Measurements from ENCODE around the gene CCDC106. TPM values are rescaled to one million over a fixed set of nuclear protein-coding genes. Genes with fewer than 3 reads are reported as not detected.

CCDC106 gene
- total RNA-seq, 3 donors from 2014 or later (not counting 1 experiment from before 2014, with no cell fraction given): 2.0 to 3.2 (median 3.2) TPM

GRCh38 chr19:55699221-55699620 lies 51.2 kb downstream of the CCDC106 start:
- H3K4me3 Mint-ChIP-seq: no peak overlapping the region
- 97% methylated on average over 11 of the region's 11 CpGs for WGBS (ENCODE audit: insufficient coverage)
- no peaks in the 10 kb centered on the region for H3K27me3 Mint-ChIP-seq (ENCODE audit: low read depth in 2 of 2)
- peaks cover 0 to 5% of the 10 kb centered on the region in 2 donors for H3K4me1 Mint-ChIP-seq
- TF ChIP-seq, protein P1, sequence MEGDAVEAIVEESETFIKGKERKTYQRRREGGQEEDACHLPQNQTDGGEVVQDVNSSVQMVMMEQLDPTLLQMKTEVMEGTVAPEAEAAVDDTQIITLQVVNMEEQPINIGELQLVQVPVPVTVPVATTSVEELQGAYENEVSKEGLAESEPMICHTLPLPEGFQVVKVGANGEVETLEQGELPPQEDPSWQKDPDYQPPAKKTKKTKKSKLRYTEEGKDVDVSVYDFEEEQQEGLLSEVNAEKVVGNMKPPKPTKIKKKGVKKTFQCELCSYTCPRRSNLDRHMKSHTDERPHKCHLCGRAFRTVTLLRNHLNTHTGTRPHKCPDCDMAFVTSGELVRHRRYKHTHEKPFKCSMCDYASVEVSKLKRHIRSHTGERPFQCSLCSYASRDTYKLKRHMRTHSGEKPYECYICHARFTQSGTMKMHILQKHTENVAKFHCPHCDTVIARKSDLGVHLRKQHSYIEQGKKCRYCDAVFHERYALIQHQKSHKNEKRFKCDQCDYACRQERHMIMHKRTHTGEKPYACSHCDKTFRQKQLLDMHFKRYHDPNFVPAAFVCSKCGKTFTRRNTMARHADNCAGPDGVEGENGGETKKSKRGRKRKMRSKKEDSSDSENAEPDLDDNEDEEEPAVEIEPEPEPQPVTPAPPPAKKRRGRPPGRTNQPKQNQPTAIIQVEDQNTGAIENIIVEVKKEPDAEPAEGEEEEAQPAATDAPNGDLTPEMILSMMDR (IDR thresholded peaks at IDR 0.05): no peak
- H3K9me3 ChIP-seq (ENCODE audit: control insufficient read depth, insufficient read depth, low read length): no peaks in the 10 kb centered on the region
- no peak overlapping the region for H3K27ac Mint-ChIP-seq
- ATAC-seq (no peak), DNase-seq (no peak)
- H3K4me3 ChIP-seq (ENCODE audit: low read length): no peak overlapping the region
- peaks cover 5% of the 10 kb centered on the region for H3K4me1 ChIP-seq (ENCODE audit: control insufficient read depth, insufficient read depth, low read length)
- H3K36me3 ChIP-seq (ENCODE audit: control insufficient read depth, insufficient read depth, low read length): peaks cover 27% of the 10 kb centered on the region
- intact Hi-C loops (cut with micrococcal nuclease): no loop called here
- no peaks in the 10 kb centered on the region for H3K36me3 Mint-ChIP-seq
- no peak overlapping the region for H3K27ac ChIP-seq (ENCODE audit: low read length)
- no peaks in the 10 kb centered on the region for H3K9me3 Mint-ChIP-seq
- no peaks in the 10 kb centered on the region for H3K27me3 ChIP-seq (ENCODE audit: control insufficient read depth, insufficient read depth, low read length)

DNA sequence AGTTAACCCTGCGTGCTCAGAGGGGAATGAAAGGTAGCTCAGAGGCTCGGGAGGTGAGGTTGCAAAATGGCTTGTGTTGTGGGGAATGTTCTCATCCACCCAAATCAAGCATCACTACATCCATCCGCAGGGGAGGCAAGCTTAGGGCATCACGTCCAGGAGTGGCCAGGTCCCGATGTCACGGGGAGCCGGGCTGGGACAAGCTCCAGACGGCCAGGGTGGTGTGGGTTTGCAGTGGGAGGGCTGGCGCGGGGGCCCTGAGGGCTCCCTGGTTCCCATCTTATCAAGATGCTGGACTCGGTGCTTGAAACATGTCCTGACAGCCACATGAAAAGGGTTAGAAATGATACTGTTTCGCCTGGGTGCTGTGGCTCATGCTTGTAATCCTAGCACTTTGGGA lies 52.8 kb downstream of the CCDC106 start:
- intact Hi-C loops (cut with micrococcal nuclease): no loop called here
- DNase-seq (no peak), ATAC-seq (no peak)
- Histone ChIP-seq H3K27me3 (ENCODE audit: control insufficient read depth, insufficient read depth, low read length) (no peaks in the 10 kb centered on the region), H3K4me3 (ENCODE audit: low read length) (no peak overlapping the region), H3K36me3 (ENCODE audit: control insufficient read depth, insufficient read depth, low read length) (peaks cover 12% of the 10 kb centered on the region), H3K27ac (ENCODE audit: low read length) (no peak overlapping the region), H3K4me1 (ENCODE audit: control insufficient read depth, insufficient read depth, low read length) (peaks cover 5% of the 10 kb centered on the region), H3K9me3 (ENCODE audit: control insufficient read depth, insufficient read depth, low read length) (no peaks in the 10 kb centered on the region)
- Mint-ChIP-seq H3K36me3 (no peaks in the 10 kb centered on the region), H3K27me3 (ENCODE audit: low read depth in 2 of 2) (no peaks in the 10 kb centered on the region), H3K4me1 (peaks cover 7 to 11% of the 10 kb centered on the region in 2 donors), H3K9me3 (no peaks in the 10 kb centered on the region), H3K4me3 (no peak overlapping the region), H3K27ac (no peak overlapping the region)
- WGBS (ENCODE audit: insufficient coverage): 97% methylated on average over 9 of the region's 12 CpGs
- TF ChIP-seq, protein P1 (IDR thresholded peaks at IDR 0.05): no peak

DNA sequence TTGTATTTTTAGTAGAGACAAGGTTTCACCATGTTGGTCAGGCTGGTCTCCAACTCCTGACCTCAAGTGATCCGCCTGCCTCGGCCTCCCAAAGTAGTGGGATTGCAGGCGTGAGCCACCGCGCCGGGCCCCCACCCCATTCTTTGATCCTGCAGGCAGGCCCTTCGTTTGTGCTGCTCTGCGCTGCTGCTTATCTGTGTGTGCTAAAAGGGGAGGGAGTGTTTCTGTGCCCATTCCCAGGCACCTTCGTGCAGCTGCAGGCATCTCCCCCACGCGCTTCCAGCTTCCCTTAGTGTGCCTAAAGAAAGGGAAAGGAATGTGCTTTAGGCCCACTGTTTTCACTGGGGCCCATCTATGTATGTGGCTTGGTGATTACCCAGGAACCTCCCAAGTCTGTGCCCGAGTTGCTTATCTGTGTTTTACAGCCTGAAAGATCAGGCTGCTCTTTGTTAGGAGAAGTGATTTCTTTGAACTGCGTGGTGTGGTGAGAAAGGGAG lies 54.2 kb downstream of the CCDC106 start:
- no peak overlapping the region for H3K27ac ChIP-seq (ENCODE audit: low read length)
- Mint-ChIP-seq H3K27ac (no peak overlapping the region), H3K4me1 (peaks cover 7 to 11% of the 10 kb centered on the region in 2 donors), H3K36me3 (no peaks in the 10 kb centered on the region), H3K4me3 (no peak overlapping the region), H3K27me3 (ENCODE audit: low read depth in 2 of 2) (no peaks in the 10 kb centered on the region), H3K9me3 (no peaks in the 10 kb centered on the region)
- no peak for ATAC-seq
- 87% methylated on average over 13 of the region's 13 CpGs for WGBS (ENCODE audit: insufficient coverage)
- H3K27me3 ChIP-seq (ENCODE audit: control insufficient read depth, insufficient read depth, low read length): no peaks in the 10 kb centered on the region
- intact Hi-C loops (cut with micrococcal nuclease): no loop called here
- TF ChIP-seq, protein P1 (IDR thresholded peaks at IDR 0.05): no peak
- H3K4me1 ChIP-seq (ENCODE audit: control insufficient read depth, insufficient read depth, low read length): peaks cover 5% of the 10 kb centered on the region
- H3K36me3 ChIP-seq (ENCODE audit: control insufficient read depth, insufficient read depth, low read length): no peaks in the 10 kb centered on the region
- H3K9me3 ChIP-seq (ENCODE audit: control insufficient read depth, insufficient read depth, low read length): no peaks in the 10 kb centered on the region
- no peak for DNase-seq
- no peak overlapping the region for H3K4me3 ChIP-seq (ENCODE audit: low read length)

Other genes with a start within 250 kb of the CCDC106 start
- 100 to 1,000 TPM in 1 of 3 donors, 10 to 100 TPM in 2; 60.2 to 107 (median 63.9) TPM for gene UBE2S, start 240.4 kb upstream of the CCDC106 start, total RNA-seq
- not detected for gene SHISA7, start 204.9 kb upstream of the CCDC106 start, total RNA-seq
- 10 to 100 TPM in 1 of 3 donors, 1 to 10 TPM in 2; 7.2 to 12.4 (median 9.5) TPM for gene ISOC2, start 186.6 kb upstream of the CCDC106 start, total RNA-seq
- gene C19orf85, start 183.5 kb upstream of the CCDC106 start, total RNA-seq: not detected
- gene ZNF628, start 171.6 kb upstream of the CCDC106 start, total RNA-seq: 10 to 100 TPM; 20.8 to 28.7 (median 24.1) TPM
- 10 to 100 TPM in 1 of 3 donors, 1 to 10 TPM in 2; 8.7 to 12.5 (median 8.8) TPM for gene NAT14, start 163.0 kb upstream of the CCDC106 start, total RNA-seq
- gene SSC5D, start 159.8 kb upstream of the CCDC106 start, total RNA-seq: under 1 TPM; 0.11 to 0.68 (median 0.58) TPM
- not detected for gene SBK2, start 111.1 kb upstream of the CCDC106 start, total RNA-seq
- not detected for gene SBK3, start 102.7 kb upstream of the CCDC106 start, total RNA-seq
- 10 to 100 TPM in 1 of 3 donors, 1 to 10 TPM in 2; 8.3 to 11.2 (median 9.5) TPM for gene ZNF579, start 67.4 kb upstream of the CCDC106 start, total RNA-seq
- gene FIZ1, start 48.7 kb upstream of the CCDC106 start, total RNA-seq: 10 to 100 TPM in 2 of 3 donors, 1 to 10 TPM in 1; 8.5 to 18.2 (median 10.3) TPM
- 10 to 100 TPM in 2 of 3 donors, 1 to 10 TPM in 1; 9.2 to 12.6 (median 12.5) TPM for gene ZNF524, start 47.9 kb upstream of the CCDC106 start, total RNA-seq
- gene ZNF865, start 42.6 kb upstream of the CCDC106 start, total RNA-seq: 10 to 100 TPM; 18.5 to 22.1 (median 20.9) TPM
- 1 to 10 TPM; 6.4 to 7.9 (median 7.1) TPM for gene ZNF784, start 23.6 kb upstream of the CCDC106 start, total RNA-seq
- 10 to 100 TPM; 38.0 to 46.0 (median 40.0) TPM for gene ZNF580, start 7.2 kb upstream of the CCDC106 start, total RNA-seq
- gene ZNF581, start 4.6 kb upstream of the CCDC106 start, total RNA-seq: 10 to 100 TPM; 15.4 to 21.9 (median 19.0) TPM
- gene U2AF2, start 6.8 kb downstream of the CCDC106 start, total RNA-seq: 100 to 1,000 TPM; 304 to 322 (median 321) TPM
- 10 to 100 TPM; 47.6 to 56.4 (median 51.8) TPM for gene EPN1, start 27.0 kb downstream of the CCDC106 start, total RNA-seq
- not detected for gene NLRP9, start 90.2 kb downstream of the CCDC106 start, total RNA-seq
- gene RFPL4A, start 110.9 kb downstream of the CCDC106 start, total RNA-seq: not detected
- gene RFPL4AL1, start 120.9 kb downstream of the CCDC106 start, total RNA-seq: not detected
- gene NLRP11, start 183.8 kb downstream of the CCDC106 start, total RNA-seq: not detected
- gene NLRP4, start 188.3 kb downstream of the CCDC106 start, total RNA-seq: not detected